ENCODE measurements around the gene SERINC5.
"Not testable (repeated sequence)": the region's sequence is repeated elsewhere in the genome, so short reads cannot be mapped to it uniquely, and the experiment has no call there.

Gene SERINC5

GRCh38 chr5:80192507-80193241 lies 63.2 kb downstream of the SERINC5 start:
- DNase-seq: no peak

- DNase-seq: no peak
Measured at GRCh38 chr5:80191991-80192398, 63.9 kb downstream of the SERINC5 start.

- no peak for DNase-seq
Measured at GRCh38 chr5:80191397-80191796, 64.5 kb downstream of the SERINC5 start.

- no peak for DNase-seq
Measured at GRCh38 chr5:80190960-80191359, 64.9 kb downstream of the SERINC5 start.

GRCh38 chr5:80189701-80190100 lies 66.1 kb downstream of the SERINC5 start:
- DNase-seq: no peak

GRCh38 chr5:80189201-80189600 lies 66.6 kb downstream of the SERINC5 start:
- DNase-seq: no peak

GRCh38 chr5:80187421-80188090 lies 68.3 kb downstream of the SERINC5 start:
- no peak for DNase-seq

- not testable (repeated sequence) for DNase-seq
Measured at GRCh38 chr5:80185535-80185934, 70.3 kb downstream of the SERINC5 start.

- no peak for DNase-seq
Measured at GRCh38 chr5:80185095-80185494, 70.8 kb downstream of the SERINC5 start.

- peak; percentile 14 for DNase-seq
Measured at GRCh38 chr5:80184235-80185023, 71.4 kb downstream of the SERINC5 start.

- not testable (repeated sequence) for DNase-seq
Measured at GRCh38 chr5:80183728-80184234, 72.1 kb downstream of the SERINC5 start.

- no peak for DNase-seq
Measured at GRCh38 chr5:80182809-80183580, 72.9 kb downstream of the SERINC5 start.

GRCh38 chr5:80181618-80182211 lies 74.1 kb downstream of the SERINC5 start:
- no peak for DNase-seq

- no peak for DNase-seq
Measured at GRCh38 chr5:80177236-80177635, 78.6 kb downstream of the SERINC5 start.

- DNase-seq: no peak
Measured at GRCh38 chr5:80175337-80175736, 80.5 kb downstream of the SERINC5 start.

- DNase-seq: no peak
Measured at GRCh38 chr5:80174790-80175189, 81.1 kb downstream of the SERINC5 start.

- no peak for DNase-seq
Measured at GRCh38 chr5:80172067-80172695, 83.7 kb downstream of the SERINC5 start.

GRCh38 chr5:80170117-80170535 lies 85.7 kb downstream of the SERINC5 start:
- no peak for DNase-seq

GRCh38 chr5:80168388-80169028 lies 87.3 kb downstream of the SERINC5 start:
- DNase-seq: no peak

- no peak for DNase-seq
Measured at GRCh38 chr5:80165452-80165851, 90.4 kb downstream of the SERINC5 start.

GRCh38 chr5:80161165-80161564 lies 94.7 kb downstream of the SERINC5 start:
- DNase-seq: no peak
